Fibroblast of skin of abdomen (primary cell): Measurements from ENCODE around the gene AHNAK2.
"Not testable (repeated sequence)": the region's sequence is repeated elsewhere in the genome, so short reads cannot be mapped to it uniquely, and the experiment has no call there.

ENCODE experiments used
- DNase-seq: peaks from one replicate; pipeline ENCODE4 v3.0.0-alpha.2; 2013

Gene AHNAK2

GRCh38 chr14:104895207-104895785, 82.9 kb downstream of the AHNAK2 start:
- no peak for DNase-seq

- no peak for DNase-seq
Measured at GRCh38 chr14:104894331-104895206, 83.6 kb downstream of the AHNAK2 start.

- DNase-seq = no peak
Measured at GRCh38 chr14:104893435-104894207, 84.6 kb downstream of the AHNAK2 start.

GRCh38 chr14:104892531-104893434, 85.4 kb downstream of the AHNAK2 start:
- DNase-seq = no peak

GRCh38 chr14:104891664-104892530, 86.3 kb downstream of the AHNAK2 start:
- no peak for DNase-seq

GRCh38 chr14:104891121-104891551, 87.0 kb downstream of the AHNAK2 start:
- DNase-seq = no peak

GRCh38 chr14:104890292-104890691, 87.9 kb downstream of the AHNAK2 start:
- DNase-seq = not testable (repeated sequence)

GRCh38 chr14:104889375-104889757, 88.8 kb downstream of the AHNAK2 start:
- DNase-seq = no peak

- DNase-seq = no peak
Measured at GRCh38 chr14:104888489-104889374, 89.4 kb downstream of the AHNAK2 start.

GRCh38 chr14:104887623-104888488, 90.3 kb downstream of the AHNAK2 start:
- DNase-seq = no peak
